Kidney (tissue), 2 donors: ENCODE data around the gene CD1B. TPM values are rescaled to one million over a fixed set of nuclear protein-coding genes. Genes with fewer than 3 reads are reported as not detected.

ENCODE experiments used
- polyA plus RNA-seq: library from polyadenylated mRNA; stranded (reverse); fragments of 350-450 nt; fragmentation: Illumina TruSeq; extraction: RNeasy Lipid Tissue Mini Kit (QIAGEN cat#74804); gene quantifications from one replicate; pipeline ENCODE4 v1.2.3, GENCODE V29; 2014; ENCODE audit warnings: low read depth, low replicate concordance; ENCODE audit not compliant: insufficient read depth
- total RNA-seq: library from RNA; stranded (reverse); fragmentation: NEBNext Ultra II Directional; extraction: Animal tissue kit (Norgen Biotek cat#: 25700); gene quantifications from one replicate; pipeline ENCODE4 v1.2.1, GENCODE V29; 2021
- donor health status: DM: yes; HTN: yes; CAD: no.

The CD1B gene
- total and polyA plus RNA-seq, 2 donors from 2014 or later: 0.60 TPM; not detected in 1

Other genes starting within 250 kb of the CD1B start
- 3.2 TPM for gene CD1D, start 150.6 kb downstream of the CD1B start, total RNA-seq
- gene CD1D, start 150.6 kb downstream of the CD1B start, polyA plus RNA-seq: 0.77 TPM
- gene CD1A, start 77.1 kb downstream of the CD1B start, total RNA-seq: 0.22 TPM
- not detected for gene CD1A, start 77.1 kb downstream of the CD1B start, polyA plus RNA-seq
- gene CD1C, start 41.6 kb downstream of the CD1B start, total RNA-seq: 4.8 TPM
- gene CD1C, start 41.6 kb downstream of the CD1B start, polyA plus RNA-seq: 0.45 TPM
- 3.5 TPM for gene CD1E, start 22.4 kb upstream of the CD1B start, total RNA-seq
- not detected for gene CD1E, start 22.4 kb upstream of the CD1B start, polyA plus RNA-seq
- gene OR10T2, start 67.9 kb upstream of the CD1B start, total RNA-seq: not detected
- gene OR10T2, start 67.9 kb upstream of the CD1B start, polyA plus RNA-seq: not detected
- gene OR10K2, start 94.7 kb upstream of the CD1B start, total RNA-seq: not detected
- gene OR10K2, start 94.7 kb upstream of the CD1B start, polyA plus RNA-seq: not detected
- gene OR10K1, start 130.3 kb upstream of the CD1B start, total RNA-seq: not detected
- not detected for gene OR10K1, start 130.3 kb upstream of the CD1B start, polyA plus RNA-seq
- not detected for gene OR10R2, start 140.7 kb upstream of the CD1B start, total RNA-seq
- gene OR10R2, start 140.7 kb upstream of the CD1B start, polyA plus RNA-seq: not detected
- gene OR6Y1, start 222.9 kb upstream of the CD1B start, total RNA-seq: not detected
- gene OR6Y1, start 222.9 kb upstream of the CD1B start, polyA plus RNA-seq: not detected
- gene OR6P1, start 239.0 kb upstream of the CD1B start, total RNA-seq: not detected
- not detected for gene OR6P1, start 239.0 kb upstream of the CD1B start, polyA plus RNA-seq
- gene OR10X1, start 248.4 kb upstream of the CD1B start, total RNA-seq: not detected
- gene OR10X1, start 248.4 kb upstream of the CD1B start, polyA plus RNA-seq: not detected